GM23248 (cell line): ENCODE results near the gene EFHC1.

ENCODE experiments used
- EZH2 ChIP-seq: fragments of 200-600 bp; sonication (generic); IDR thresholded peaks from 2 replicates; pipeline ENCODE4 v1.6.1; 2018; ENCODE audit warnings: antibody characterized with exemption, mild to moderate bottlenecking; ENCODE audit not compliant: insufficient read depth, poor library complexity, severe bottlenecking
- EZH2phosphoT487 ChIP-seq: fragments of 200-600 bp; sonication (generic); IDR thresholded peaks from 2 replicates; pipeline ENCODE4 v1.6.1; 2018; ENCODE audit warnings: antibody characterized with exemption, moderate library complexity, mild to moderate bottlenecking, low read depth; ENCODE audit not compliant: insufficient read depth

GRCh38 chr6:52416629-52417151 is 3.5 kb upstream of the EFHC1 start:
- TF ChIP-seq EZH2phosphoT487, result no peak
- TF ChIP-seq EZH2, result no peak
